Measurements from ENCODE around the gene LINGO1. TPM values are rescaled to one million over a fixed set of nuclear protein-coding genes. Genes with fewer than 3 reads are reported as not detected.

Gene LINGO1
- polyA plus RNA-seq, 1 of the 3 experiments (the other 2 are of a cell fraction): 0.56 TPM

- no peaks in the 10 kb centered on the region for H3K4me1 ChIP-seq (ENCODE audit: control insufficient read depth in 1 of 2, insufficient read depth in 2 of 2, low read depth in 1 of 2, low read length in 1 of 2)
- DNase-seq: no peak
- WGBS (ENCODE audit: low lambda C conversion rate): 77% methylated on average over 6 of the region's 6 CpGs
- H3K9ac ChIP-seq: no peak overlapping the region
- POLR2A ChIA-PET: no interaction called here
- no peaks in the 10 kb centered on the region for H3K9me3 ChIP-seq
- no peaks in the 10 kb centered on the region for H3F3A ChIP-seq (replicated peaks; ENCODE audit: insufficient read depth)
- H3K9me2 ChIP-seq: no peaks in the 10 kb centered on the region
- H3K27ac ChIP-seq (ENCODE audit: low read depth in 2 of 2, low read length in 1 of 2): no peak overlapping the region
- H3K4me3 ChIP-seq (ENCODE audit: low read depth in 2 of 2, low read length in 1 of 2): no peak overlapping the region
- no peaks in the 10 kb centered on the region for H3K36me3 ChIP-seq (replicated peaks in 1 of 2; ENCODE audit: control insufficient read depth in 1 of 2, insufficient read depth in 2 of 2, low read length in 1 of 2)
- CTCF ChIA-PET: interaction anchor here (0.7 to 15.9 kb wide), 10 partner anchors 12 to 217 kb away, joined by 3 to 230 read pairs (median 4); partner anchors contain the start of gene LINGO1
- H3K4me2 ChIP-seq: no peak overlapping the region
- peaks cover 28% of the 10 kb centered on the region; the same call in 1 of the 2 replicates for H3K27me3 ChIP-seq (ENCODE audit: insufficient read depth)
- no peaks in the 10 kb centered on the region for H3K79me2 ChIP-seq (ENCODE audit: insufficient read depth)
- H2AFZ ChIP-seq (ENCODE audit: low read depth): no peak overlapping the region
- no peak for TF ChIP-seq SMC3 (IDR thresholded peaks at IDR 0.05; ENCODE audit: low read depth, low read length)
- TF ChIP-seq, protein P1, sequence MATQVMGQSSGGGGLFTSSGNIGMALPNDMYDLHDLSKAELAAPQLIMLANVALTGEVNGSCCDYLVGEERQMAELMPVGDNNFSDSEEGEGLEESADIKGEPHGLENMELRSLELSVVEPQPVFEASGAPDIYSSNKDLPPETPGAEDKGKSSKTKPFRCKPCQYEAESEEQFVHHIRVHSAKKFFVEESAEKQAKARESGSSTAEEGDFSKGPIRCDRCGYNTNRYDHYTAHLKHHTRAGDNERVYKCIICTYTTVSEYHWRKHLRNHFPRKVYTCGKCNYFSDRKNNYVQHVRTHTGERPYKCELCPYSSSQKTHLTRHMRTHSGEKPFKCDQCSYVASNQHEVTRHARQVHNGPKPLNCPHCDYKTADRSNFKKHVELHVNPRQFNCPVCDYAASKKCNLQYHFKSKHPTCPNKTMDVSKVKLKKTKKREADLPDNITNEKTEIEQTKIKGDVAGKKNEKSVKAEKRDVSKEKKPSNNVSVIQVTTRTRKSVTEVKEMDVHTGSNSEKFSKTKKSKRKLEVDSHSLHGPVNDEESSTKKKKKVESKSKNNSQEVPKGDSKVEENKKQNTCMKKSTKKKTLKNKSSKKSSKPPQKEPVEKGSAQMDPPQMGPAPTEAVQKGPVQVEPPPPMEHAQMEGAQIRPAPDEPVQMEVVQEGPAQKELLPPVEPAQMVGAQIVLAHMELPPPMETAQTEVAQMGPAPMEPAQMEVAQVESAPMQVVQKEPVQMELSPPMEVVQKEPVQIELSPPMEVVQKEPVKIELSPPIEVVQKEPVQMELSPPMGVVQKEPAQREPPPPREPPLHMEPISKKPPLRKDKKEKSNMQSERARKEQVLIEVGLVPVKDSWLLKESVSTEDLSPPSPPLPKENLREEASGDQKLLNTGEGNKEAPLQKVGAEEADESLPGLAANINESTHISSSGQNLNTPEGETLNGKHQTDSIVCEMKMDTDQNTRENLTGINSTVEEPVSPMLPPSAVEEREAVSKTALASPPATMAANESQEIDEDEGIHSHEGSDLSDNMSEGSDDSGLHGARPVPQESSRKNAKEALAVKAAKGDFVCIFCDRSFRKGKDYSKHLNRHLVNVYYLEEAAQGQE (IDR thresholded peaks at IDR 0.05; ENCODE audit: low read depth, low read length): no peak
- no peak for TF ChIP-seq EP300 (IDR thresholded peaks at IDR 0.05; ENCODE audit: borderline replicate concordance in 1 of 2, low read depth in 1 of 2, low read length in 1 of 2)
- no peak for TF ChIP-seq GABPA (IDR thresholded peaks at IDR 0.05; ENCODE audit: low read depth)
- TF ChIP-seq FOXM1 (IDR thresholded peaks at IDR 0.05; ENCODE audit: low read depth): no peak
- no peak for TF ChIP-seq MEF2A (IDR thresholded peaks at IDR 0.05; ENCODE audit: borderline replicate concordance, low read depth)
- no peak for TF ChIP-seq NFIC (IDR thresholded peaks at IDR 0.05; ENCODE audit: borderline replicate concordance)
- TF ChIP-seq POLR2AphosphoS5 (IDR thresholded peaks at IDR 0.05; ENCODE audit: low read depth, low read length): no peak
- no peak for TF ChIP-seq RFX5 (IDR thresholded peaks at IDR 0.05; ENCODE audit: low read length)
- TF ChIP-seq YY1 (IDR thresholded peaks at IDR 0.05; ENCODE audit: low read depth): no peak
- TF ChIP-seq RCOR1 (IDR thresholded peaks at IDR 0.05; ENCODE audit: low read length): no peak
- no peak for TF ChIP-seq RAD21 (IDR thresholded peaks at IDR 0.05; ENCODE audit: low read length)
- no peak for TF ChIP-seq ELF1 (IDR thresholded peaks at IDR 0.05)
- no peak for TF ChIP-seq TAF1 (IDR thresholded peaks at IDR 0.05; ENCODE audit: borderline replicate concordance, low read depth, low read length)
- no peak for TF ChIP-seq TEAD4 (IDR thresholded peaks at IDR 0.05; ENCODE audit: borderline replicate concordance, insufficient read depth)
- TF ChIP-seq, protein P2, sequence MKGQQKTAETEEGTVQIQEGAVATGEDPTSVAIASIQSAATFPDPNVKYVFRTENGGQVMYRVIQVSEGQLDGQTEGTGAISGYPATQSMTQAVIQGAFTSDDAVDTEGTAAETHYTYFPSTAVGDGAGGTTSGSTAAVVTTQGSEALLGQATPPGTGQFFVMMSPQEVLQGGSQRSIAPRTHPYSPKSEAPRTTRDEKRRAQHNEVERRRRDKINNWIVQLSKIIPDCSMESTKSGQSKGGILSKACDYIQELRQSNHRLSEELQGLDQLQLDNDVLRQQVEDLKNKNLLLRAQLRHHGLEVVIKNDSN (IDR thresholded peaks at IDR 0.05; ENCODE audit: borderline replicate concordance, low read depth): no peak
- no peaks in the 10 kb centered on the region for H4K20me1 ChIP-seq (ENCODE audit: insufficient read depth)
Measured at GRCh38 chr15:77658304-77658703, 25.6 kb upstream of the LINGO1 start.

All from SK-N-SH (cell line).